Mesothelial cell of epicardium (in vitro differentiated cells): ENCODE measurements around the gene FASTKD3. TPM values are rescaled to one million over a fixed set of nuclear protein-coding genes. Genes with fewer than 3 reads are reported as not detected.

ENCODE experiments used
- DNase-seq, 2 experiments: peaks; one replicate each; pipeline ENCODE4 v3.0.0; 2021; ENCODE audit warnings: low spot score in 2 of 2; ENCODE audit not compliant: unreplicated experiment in 2 of 2
- H3K27ac Mint-ChIP-seq: 2 replicates; pipeline ENCODE4 v1.8.0; 2021; ENCODE audit warnings: mixed read lengths
- H3K27me3 Mint-ChIP-seq: 2 replicates; pipeline ENCODE4 v1.8.0; 2021; ENCODE audit warnings: low read depth, mixed read lengths
- H3K36me3 Mint-ChIP-seq: 2 replicates; pipeline ENCODE4 v1.8.0; 2021; ENCODE audit warnings: mixed read lengths
- H3K4me1 Mint-ChIP-seq: 2 replicates; pipeline ENCODE4 v1.8.0; 2021; ENCODE audit warnings: mixed read lengths
- H3K4me3 Mint-ChIP-seq: 2 replicates; pipeline ENCODE4 v1.8.0; 2021; ENCODE audit warnings: mild to moderate bottlenecking, moderate library complexity, mixed read lengths
- H3K9me3 Mint-ChIP-seq: 2 replicates; pipeline ENCODE4 v1.8.0; 2021; ENCODE audit warnings: mixed read lengths
- CTCF ChIP-seq: fragments of 200-600 bp; sonication (generic); IDR thresholded peaks from one replicate; pipeline ENCODE4 v1.5.0; 2021; ENCODE audit warnings: antibody characterized with exemption; ENCODE audit not compliant: unreplicated experiment
- total RNA-seq: library from RNA; stranded (reverse); gene quantifications from 3 replicates; pipeline ENCODE4 v1.2.1, GENCODE V29; 2021

The FASTKD3 gene
- total RNA-seq, 1 donor from 2014 or later: 10.3 TPM

- peaks cover 50% of the 10 kb centered on the region for H3K9me3 Mint-ChIP-seq
- no peak overlapping the region for H3K4me3 Mint-ChIP-seq
- H3K4me1 Mint-ChIP-seq: no peaks in the 10 kb centered on the region
- no peak overlapping the region for H3K27ac Mint-ChIP-seq
- no peak for TF ChIP-seq CTCF
- DNase-seq: no peak
- H3K36me3 Mint-ChIP-seq: peaks cover 66% of the 10 kb centered on the region
- no peaks in the 10 kb centered on the region for H3K27me3 Mint-ChIP-seq
Measured at GRCh38 chr5:7908317-7908716, 39.5 kb upstream of the FASTKD3 start.

GRCh38 chr5:7907612-7908011, 38.8 kb upstream of the FASTKD3 start:
- no peak for DNase-seq
- H3K4me3 Mint-ChIP-seq: no peak overlapping the region
- no peaks in the 10 kb centered on the region for H3K4me1 Mint-ChIP-seq
- H3K27ac Mint-ChIP-seq: no peak overlapping the region
- peaks cover 44% of the 10 kb centered on the region for H3K9me3 Mint-ChIP-seq
- no peaks in the 10 kb centered on the region for H3K27me3 Mint-ChIP-seq
- TF ChIP-seq CTCF: no peak
- peaks cover 67% of the 10 kb centered on the region for H3K36me3 Mint-ChIP-seq

GRCh38 chr5:7904170-7904569, 35.3 kb upstream of the FASTKD3 start:
- no peak for TF ChIP-seq CTCF
- Mint-ChIP-seq H3K27ac (no peak overlapping the region), H3K27me3 (no peaks in the 10 kb centered on the region), H3K4me3 (no peak overlapping the region), H3K4me1 (no peaks in the 10 kb centered on the region), H3K36me3 (peaks cover 68% of the 10 kb centered on the region), H3K9me3 (peaks cover 24% of the 10 kb centered on the region)
- DNase-seq: no peak

DNA sequence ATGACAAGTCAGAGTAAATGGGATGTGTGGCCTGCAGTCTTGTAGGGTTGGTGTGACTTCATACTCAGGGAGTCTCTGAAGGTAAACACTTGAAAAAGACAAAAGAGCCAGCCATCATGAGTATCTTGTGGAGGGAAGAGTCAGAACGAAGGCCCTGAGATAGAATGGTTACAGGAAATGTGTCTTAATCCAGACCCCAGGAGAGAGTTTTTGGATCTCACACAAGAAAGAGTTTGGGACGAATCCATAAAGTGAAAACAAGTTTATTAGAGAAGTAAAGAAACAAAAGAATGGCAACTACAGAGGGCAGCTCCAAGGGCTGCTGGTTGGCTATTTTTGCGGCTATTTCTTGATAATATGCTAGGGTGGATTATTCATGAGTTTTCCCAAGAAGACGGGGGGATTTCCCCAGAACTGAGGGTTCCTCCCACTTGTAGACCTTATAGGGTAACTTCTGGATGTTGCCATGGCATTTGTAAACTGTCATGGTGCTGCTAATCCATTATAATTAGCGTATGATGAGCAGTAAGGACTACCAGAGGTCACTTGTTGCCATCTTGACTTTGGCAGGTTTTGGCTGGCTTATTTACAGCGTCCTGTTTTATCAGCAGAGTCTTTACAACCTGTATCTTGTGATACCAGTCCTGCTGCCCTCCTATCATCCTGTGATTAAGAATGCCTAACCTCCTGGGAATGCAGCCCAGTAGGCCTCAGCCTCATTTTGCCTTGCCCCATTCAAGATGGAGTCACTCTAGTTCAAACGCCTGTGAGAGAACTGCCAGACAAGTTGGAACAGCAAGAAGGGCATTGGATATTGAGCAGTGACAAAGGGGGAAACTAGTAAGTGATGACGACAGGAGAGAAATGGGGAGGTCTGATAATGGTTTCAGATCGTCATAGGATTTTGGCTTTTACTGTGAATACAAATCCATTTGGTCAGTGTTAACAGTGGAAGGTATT, 34.1 kb upstream of the FASTKD3 start:
- no peaks in the 10 kb centered on the region for H3K4me1 Mint-ChIP-seq

GRCh38 chr5:7902201-7902600, 33.4 kb upstream of the FASTKD3 start:
- H3K9me3 Mint-ChIP-seq: peaks cover 4% of the 10 kb centered on the region
- no peaks in the 10 kb centered on the region for H3K27me3 Mint-ChIP-seq
- no peak overlapping the region for H3K27ac Mint-ChIP-seq
- DNase-seq: no peak
- H3K4me3 Mint-ChIP-seq: no peak overlapping the region
- H3K36me3 Mint-ChIP-seq: peaks cover 64% of the 10 kb centered on the region
- TF ChIP-seq CTCF: no peak
- H3K4me1 Mint-ChIP-seq: no peaks in the 10 kb centered on the region

More for the DNA sequence above, 34.1 kb upstream of the FASTKD3 start:
- DNase-seq: no peak
- TF ChIP-seq CTCF: no peak
- Mint-ChIP-seq H3K4me3 (no peak overlapping the region), H3K36me3 (peaks cover 67% of the 10 kb centered on the region), H3K27ac (no peak overlapping the region), H3K27me3 (no peaks in the 10 kb centered on the region), H3K9me3 (peaks cover 12% of the 10 kb centered on the region)
